22Rv1 (cell line): Measurements from ENCODE around the gene TRMU.
"Not testable (repeated sequence)": the region's sequence is repeated elsewhere in the genome, so short reads cannot be mapped to it uniquely, and the experiment has no call there.

Experiments used
- H3K27ac ChIP-seq: fragments of 450-650 bp; 2 replicates; pipeline ENCODE4 v1.5.1; 2017
- CTCF ChIP-seq: fragments of 450-650 bp; IDR thresholded peaks from 2 replicates; pipeline ENCODE4 v1.5.1; 2017; ENCODE audit warnings: mild to moderate bottlenecking
- ZFX ChIP-seq: fragments of 450-650 bp; IDR thresholded peaks from 2 replicates; pipeline ENCODE4 v1.6.1; 2017; ENCODE audit warnings: antibody characterized with exemption, borderline replicate concordance

Gene TRMU

GRCh38 chr22:46402505-46402904 lies 67.0 kb downstream of the TRMU start:
- H3K27ac ChIP-seq = no peak overlapping the region
- TF ChIP-seq ZFX (no peak), CTCF (no peak)

- not testable (repeated sequence) for H3K27ac ChIP-seq
These were observed 68.4 kb downstream of the TRMU start for GRCh38 chr22:46403880-46404279.

GRCh38 chr22:46405901-46406300 lies 70.4 kb downstream of the TRMU start:
- TF ChIP-seq CTCF (no peak), ZFX (no peak)
- H3K27ac ChIP-seq = no peak overlapping the region

GRCh38 chr22:46406349-46406748 lies 70.8 kb downstream of the TRMU start:
- TF ChIP-seq ZFX (no peak), CTCF (no peak)
- H3K27ac ChIP-seq = no peak overlapping the region

GRCh38 chr22:46406791-46407190 lies 71.3 kb downstream of the TRMU start:
- H3K27ac ChIP-seq = no peak overlapping the region
- TF ChIP-seq ZFX (no peak), CTCF (no peak)
